ENCODE results near the gene SPINK8.

SPINK8 gene

GRCh38 chr3:48258530-48258929 lies 74.9 kb downstream of the SPINK8 start (continued):
- TF ChIP-seq ZNF2 (tag by site-specific recombination; IDR thresholded peaks at IDR 0.05), result no peak
- no peak for TF ChIP-seq ZNF311 (tag by site-specific recombination; IDR thresholded peaks at IDR 0.05; ENCODE audit: borderline replicate concordance)
- no peak for TF ChIP-seq ZNF76 (tag by site-specific recombination; IDR thresholded peaks at IDR 0.05; ENCODE audit: borderline replicate concordance, low read depth)
- TF ChIP-seq ZNF610 (tag by site-specific recombination; IDR thresholded peaks at IDR 0.05; ENCODE audit: borderline replicate concordance), result no peak
- TF ChIP-seq ZNF677 (tag by site-specific recombination; IDR thresholded peaks at IDR 0.05), result no peak
- no peak for TF ChIP-seq HOXD13 (CRISPR knock-in tag; IDR thresholded peaks at IDR 0.05; ENCODE audit: borderline replicate concordance)
- no peak for TF ChIP-seq HOXA7 (CRISPR knock-in tag; IDR thresholded peaks at IDR 0.05; ENCODE audit: borderline replicate concordance)
- no peak for TF ChIP-seq ZNF747 (tag by site-specific recombination; IDR thresholded peaks at IDR 0.05)
- TF ChIP-seq ZNF514 (tag by site-specific recombination; IDR thresholded peaks at IDR 0.05), result no peak

All from HEK293 (cell line).